ENCODE results near the gene ARHGEF7.

DNA sequence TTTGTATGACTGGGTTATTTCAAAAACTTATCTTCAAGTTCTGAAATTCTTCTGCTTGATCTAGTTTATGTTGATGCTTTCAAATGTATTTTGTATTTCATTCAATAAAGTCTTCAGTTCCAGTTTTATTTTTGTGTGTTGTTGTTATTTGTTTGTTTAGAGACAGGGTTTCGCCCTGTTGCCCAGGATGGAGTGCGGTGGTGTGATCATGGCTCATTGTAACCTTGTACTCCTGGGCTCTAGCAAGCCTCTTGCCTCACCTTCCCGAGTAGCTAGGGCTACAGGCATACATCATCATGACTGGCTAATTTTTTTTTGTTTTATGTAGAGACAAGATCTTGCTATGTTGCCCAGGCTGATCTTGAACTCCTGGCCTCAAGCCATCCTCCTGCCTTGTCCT is 40.3 kb upstream of the ARHGEF7 start:
- TF ChIP-seq, protein P1, sequence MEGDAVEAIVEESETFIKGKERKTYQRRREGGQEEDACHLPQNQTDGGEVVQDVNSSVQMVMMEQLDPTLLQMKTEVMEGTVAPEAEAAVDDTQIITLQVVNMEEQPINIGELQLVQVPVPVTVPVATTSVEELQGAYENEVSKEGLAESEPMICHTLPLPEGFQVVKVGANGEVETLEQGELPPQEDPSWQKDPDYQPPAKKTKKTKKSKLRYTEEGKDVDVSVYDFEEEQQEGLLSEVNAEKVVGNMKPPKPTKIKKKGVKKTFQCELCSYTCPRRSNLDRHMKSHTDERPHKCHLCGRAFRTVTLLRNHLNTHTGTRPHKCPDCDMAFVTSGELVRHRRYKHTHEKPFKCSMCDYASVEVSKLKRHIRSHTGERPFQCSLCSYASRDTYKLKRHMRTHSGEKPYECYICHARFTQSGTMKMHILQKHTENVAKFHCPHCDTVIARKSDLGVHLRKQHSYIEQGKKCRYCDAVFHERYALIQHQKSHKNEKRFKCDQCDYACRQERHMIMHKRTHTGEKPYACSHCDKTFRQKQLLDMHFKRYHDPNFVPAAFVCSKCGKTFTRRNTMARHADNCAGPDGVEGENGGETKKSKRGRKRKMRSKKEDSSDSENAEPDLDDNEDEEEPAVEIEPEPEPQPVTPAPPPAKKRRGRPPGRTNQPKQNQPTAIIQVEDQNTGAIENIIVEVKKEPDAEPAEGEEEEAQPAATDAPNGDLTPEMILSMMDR (IDR thresholded peaks at IDR 0.05; ENCODE audit: poor library complexity) = no peak
- TF ChIP-seq EZH2 (IDR thresholded peaks at IDR 0.05; ENCODE audit: borderline replicate concordance) (no peak), EZH2phosphoT487 (IDR thresholded peaks at IDR 0.05; ENCODE audit: low read depth, severe bottlenecking, unreplicated experiment) (no peak)
